Brain pericyte (primary cell): Measurements from ENCODE around the gene GPR162.
"Not testable (repeated sequence)": the region's sequence is repeated elsewhere in the genome, so short reads cannot be mapped to it uniquely, and the experiment has no call there.

Source experiments
- DNase-seq: peaks from one replicate; pipeline ENCODE4 v3.0.0-alpha.2; 2012; ENCODE audit warnings: low read depth, low spot score

The GPR162 gene

GRCh38 chr12:6855322-6855721 is 33.7 kb downstream of the GPR162 start:
- DNase-seq, result no peak

DNA sequence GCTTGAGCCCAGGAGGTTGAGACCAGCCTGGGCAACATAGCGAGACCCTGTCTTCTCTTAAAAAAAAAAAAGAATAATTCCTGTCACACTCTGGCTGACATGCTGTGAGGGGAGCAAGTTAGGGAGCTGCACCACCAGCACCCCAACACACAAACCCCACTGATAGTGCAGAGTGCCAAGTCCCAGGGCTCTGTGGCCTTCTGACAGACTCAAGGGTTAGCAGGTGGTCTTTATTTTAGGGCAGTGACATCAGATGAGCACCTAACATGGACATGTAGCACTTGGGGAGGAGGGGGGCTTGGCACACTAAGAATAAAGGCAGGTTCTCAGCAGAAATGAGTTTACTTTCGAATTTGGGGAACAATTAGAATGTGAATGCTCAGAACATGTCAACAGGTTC is 37.2 kb downstream of the GPR162 start:
- DNase-seq, result no peak

GRCh38 chr12:6860116-6860515 is 38.5 kb downstream of the GPR162 start:
- DNase-seq, result no peak

DNA sequence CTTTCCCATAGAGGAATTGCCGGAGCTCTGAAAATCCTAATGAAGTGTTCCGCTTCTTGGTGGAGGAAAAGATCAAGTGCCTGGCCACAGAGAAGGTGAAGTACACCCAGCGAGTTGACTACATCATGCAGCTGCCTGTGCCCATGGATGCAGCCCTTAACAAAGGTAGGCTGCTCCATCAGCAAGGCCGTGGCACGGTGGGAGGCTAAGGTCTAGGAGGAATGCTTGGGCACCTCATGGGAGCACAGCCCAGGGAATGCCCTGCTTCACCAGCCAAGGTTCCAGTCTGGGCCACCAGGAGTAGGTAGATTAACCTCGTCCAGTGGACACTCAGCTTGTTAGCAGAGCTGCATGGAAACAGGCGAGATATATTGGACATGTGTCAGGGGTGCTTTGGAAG is 39.3 kb downstream of the GPR162 start:
- no peak for DNase-seq

DNA sequence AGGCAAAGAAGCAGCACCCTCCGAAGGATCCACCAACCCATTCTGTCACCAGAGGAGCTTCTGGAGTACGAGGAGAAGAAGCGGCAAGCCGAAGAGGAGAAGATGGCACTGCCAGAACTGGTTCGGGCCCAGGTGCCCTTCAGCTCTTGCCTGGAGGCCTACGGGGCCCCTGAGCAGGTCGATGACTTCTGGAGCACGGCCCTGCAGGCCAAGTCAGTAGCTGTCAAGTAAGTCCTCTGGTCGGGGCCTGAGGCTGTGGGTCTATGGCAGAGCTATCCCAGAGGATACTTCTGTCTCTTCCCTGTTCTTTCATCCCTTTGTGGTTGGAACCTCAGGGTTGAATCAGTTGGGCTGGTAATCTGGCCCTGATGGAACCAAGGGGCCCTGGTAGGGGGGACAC is 39.8 kb downstream of the GPR162 start:
- DNase-seq, result no peak

DNA sequence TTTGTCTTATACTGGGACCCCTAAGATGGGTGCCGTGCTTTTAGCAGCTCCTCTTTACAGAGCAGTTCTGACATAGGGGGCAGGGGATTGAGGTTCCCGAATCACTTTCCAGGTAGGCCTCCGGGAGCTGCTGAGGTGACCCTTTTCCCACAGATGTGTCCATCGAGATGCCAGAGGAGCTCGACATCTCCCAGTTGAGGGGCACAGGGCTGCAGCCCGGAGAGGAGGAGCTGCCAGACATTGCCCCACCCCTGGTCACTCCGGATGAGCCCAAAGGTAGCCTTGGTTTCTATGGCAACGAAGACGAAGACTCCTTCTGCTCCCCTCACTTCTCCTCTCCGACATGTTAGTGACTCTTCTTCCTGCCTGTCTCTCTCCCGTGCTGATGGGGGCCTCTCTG is 41.4 kb downstream of the GPR162 start:
- DNase-seq, result no peak

GRCh38 chr12:6863586-6864321 is 42.1 kb downstream of the GPR162 start:
- no peak for DNase-seq

DNA sequence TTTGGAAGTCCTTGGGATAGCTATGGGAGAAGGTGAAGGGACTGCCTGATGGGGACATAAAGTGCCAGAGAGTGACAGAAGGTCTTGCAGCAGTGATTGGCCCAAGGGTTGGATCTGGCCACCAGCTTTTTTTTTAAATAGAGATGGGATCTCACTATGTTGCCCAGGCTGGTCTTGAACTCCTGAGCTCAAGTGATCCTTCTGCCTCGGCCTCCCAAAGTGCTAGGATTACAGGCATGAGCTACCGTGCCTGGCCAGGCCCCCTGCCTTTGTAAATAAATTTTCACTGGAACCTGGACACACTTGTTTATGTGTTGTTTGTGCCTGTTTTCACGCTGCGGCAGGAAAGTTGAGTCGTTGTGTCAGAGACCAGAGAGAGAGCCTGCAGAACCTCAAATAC is 43.7 kb downstream of the GPR162 start:
- DNase-seq, result not testable (repeated sequence)

DNA sequence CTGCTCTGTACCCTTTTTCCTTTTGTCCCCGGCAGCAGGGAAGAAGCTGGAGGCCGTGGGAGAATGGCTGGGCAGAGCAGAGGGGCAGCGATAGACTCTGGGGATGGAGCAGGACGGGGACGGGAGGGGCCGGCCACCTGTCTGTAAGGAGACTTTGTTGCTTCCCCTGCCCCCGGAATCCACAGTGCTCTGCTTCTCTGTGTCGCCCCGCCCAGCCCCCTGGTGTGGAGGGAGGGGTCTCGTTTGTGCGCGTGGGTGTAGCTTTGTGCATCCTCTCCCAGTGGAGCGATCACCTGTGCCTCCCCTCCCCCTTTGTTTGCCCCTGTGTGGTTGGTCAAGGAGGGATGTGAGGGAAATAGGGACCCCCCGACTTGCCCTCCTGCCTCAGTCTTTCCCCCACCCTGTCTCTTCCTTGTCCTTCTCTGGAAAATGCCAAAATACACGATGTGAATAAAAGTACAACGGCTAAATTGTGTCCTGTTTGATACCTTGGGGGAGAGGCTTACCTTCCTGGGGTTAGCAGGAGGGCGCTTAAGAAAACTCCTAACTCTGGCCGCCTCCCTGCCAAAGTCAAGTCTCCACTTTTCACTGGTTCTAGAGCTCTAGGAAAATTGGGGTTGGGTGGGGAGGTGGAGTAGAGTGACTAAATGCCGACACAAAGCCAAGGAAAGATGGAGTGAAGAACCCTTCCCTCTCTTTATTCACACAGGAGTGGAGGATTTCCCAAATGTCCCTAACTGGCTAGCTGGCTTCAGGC is 44.7 kb downstream of the GPR162 start:
- DNase-seq, result no peak

DNA sequence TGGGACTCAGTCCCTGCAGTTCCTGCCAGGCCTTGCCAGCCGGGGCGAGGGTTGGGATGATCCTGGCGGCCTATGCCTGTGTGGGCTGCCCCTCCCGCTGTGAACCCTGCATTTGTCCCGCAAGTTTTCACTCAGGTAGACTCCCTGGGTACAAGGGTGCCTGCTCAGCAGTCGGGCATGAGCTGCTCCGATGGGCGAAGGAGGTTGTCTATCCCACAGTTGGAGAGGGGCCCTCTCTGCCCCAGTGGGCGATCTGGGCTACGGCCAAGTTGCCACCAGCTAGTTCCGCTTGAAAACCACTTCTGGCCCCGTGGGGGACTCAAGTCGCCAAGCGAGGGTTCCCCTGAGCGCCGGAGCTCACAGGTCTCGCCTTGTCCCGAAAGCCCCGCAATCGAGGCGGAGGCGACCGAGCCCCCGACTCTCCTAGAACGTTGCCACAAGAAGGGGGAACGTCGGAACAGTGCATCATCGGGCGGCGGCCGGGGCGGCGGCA is 45.3 kb downstream of the GPR162 start:
- no peak for DNase-seq

DNA sequence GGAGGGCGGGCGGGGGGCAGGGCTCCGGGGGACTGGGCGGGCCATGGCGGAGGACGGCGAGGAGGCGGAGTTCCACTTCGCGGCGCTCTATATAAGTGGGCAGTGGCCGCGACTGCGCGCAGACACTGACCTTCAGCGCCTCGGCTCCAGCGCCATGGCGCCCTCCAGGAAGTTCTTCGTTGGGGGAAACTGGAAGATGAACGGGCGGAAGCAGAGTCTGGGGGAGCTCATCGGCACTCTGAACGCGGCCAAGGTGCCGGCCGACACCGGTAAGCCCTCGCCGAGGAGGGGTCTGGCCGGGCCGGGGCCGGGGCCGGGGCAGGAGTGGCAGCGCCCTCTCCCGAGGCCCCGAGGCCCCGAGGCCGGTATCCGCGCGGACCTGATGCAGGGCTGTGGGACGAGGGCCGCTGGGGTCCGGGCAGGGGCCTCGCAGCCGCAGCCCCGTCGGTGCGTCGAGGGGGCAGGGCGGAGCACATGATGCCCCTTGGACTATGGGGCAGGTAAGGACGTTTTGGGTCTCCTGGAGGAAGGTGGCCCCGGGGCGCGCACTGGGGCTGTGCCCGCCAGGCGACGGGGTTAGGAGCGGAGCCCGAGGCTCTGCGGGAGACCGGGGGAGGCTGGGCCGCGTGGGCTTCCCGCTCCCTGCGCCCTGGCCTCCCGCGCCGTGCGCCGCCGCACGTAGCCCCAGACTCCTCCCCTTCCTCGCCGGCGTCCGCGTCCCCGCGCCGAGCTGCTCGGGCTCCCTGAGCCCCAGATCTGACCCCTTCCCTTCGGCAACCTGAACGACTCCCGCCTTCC is 46.0 kb downstream of the GPR162 start, which contains the start of gene TPI1:
TSS of gene TPI1 (plus strand) at position 119 of the 798 bp plus-strand sequence. CDS start at position 155, 36 bp downstream.
- DNase-seq, result no peak

DNA sequence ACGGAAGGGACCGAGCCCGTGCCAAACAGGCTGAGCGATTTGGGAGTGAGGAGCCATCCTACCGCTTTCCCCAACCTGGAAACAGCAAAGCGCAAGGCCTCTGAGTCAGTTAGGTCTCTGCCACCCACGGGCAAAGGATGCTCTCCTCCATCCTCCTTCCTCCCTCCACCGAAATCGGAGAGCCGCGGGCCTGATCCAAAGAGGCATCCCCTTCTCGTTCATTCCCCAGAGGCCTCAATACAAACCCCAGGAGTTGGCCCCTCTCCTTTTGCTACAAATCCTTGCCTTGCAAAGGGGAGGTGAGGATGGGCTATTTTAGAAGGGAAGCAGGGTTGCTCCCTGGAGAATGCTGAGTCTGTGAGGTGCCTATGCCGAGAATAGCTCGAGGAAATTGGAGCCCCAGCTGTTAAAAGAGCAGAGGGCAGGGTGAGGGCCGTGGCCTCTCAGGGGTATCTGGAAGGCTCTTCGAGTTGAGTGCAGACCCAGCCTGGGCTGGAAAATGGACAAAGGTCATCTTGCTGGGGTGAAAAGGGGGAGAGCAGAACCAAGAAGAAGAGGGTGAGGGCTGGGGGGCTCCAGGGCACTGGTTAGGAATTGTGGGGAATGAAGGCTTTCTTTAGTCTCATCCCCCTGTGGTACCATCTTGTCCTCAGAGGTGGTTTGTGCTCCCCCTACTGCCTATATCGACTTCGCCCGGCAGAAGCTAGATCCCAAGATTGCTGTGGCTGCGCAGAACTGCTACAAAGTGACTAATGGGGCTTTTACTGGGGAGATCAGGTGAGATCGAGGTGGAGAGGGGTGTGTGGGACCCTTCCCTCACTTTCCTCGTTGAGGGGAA is 46.8 kb downstream of the GPR162 start:
- DNase-seq, result no peak

DNA sequence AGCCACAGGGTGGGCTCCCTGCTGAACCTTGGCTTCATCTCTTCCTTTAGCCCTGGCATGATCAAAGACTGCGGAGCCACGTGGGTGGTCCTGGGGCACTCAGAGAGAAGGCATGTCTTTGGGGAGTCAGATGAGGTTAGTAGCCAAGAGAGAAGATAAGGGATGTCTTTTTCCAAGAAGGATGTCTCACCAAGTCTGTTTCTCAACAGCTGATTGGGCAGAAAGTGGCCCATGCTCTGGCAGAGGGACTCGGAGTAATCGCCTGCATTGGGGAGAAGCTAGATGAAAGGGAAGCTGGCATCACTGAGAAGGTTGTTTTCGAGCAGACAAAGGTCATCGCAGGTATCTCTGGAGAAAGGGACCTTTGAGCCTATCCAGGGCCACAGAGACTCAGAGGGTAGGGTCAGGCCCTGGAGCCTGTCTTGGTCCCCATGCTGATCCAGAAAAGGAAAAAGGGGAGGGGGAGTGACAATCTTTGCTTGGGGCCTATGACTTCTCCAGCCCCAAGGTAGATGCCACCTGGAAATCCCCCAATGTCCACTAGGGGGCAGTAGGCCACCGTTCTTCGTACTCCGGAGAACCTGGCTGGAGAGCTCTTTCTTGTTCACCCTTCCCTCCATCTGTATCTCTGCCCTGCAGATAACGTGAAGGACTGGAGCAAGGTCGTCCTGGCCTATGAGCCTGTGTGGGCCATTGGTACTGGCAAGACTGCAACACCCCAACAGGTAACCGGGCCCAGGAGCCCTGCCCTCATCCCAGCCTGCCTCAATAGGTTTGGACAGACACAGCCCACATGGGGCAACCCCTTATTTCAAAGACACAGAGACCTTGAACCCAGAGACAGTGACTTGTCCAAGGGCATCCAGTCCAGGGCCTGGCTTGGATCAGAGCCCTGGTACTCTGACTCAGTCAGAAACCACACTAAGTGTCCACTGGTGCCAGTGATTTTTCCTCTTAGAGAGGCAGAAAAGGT is 47.7 kb downstream of the GPR162 start:
- DNase-seq, result no peak

DNA sequence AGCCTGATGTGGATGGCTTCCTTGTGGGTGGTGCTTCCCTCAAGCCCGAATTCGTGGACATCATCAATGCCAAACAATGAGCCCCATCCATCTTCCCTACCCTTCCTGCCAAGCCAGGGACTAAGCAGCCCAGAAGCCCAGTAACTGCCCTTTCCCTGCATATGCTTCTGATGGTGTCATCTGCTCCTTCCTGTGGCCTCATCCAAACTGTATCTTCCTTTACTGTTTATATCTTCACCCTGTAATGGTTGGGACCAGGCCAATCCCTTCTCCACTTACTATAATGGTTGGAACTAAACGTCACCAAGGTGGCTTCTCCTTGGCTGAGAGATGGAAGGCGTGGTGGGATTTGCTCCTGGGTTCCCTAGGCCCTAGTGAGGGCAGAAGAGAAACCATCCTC is 48.7 kb downstream of the GPR162 start:
- not testable (repeated sequence) for DNase-seq

DNA sequence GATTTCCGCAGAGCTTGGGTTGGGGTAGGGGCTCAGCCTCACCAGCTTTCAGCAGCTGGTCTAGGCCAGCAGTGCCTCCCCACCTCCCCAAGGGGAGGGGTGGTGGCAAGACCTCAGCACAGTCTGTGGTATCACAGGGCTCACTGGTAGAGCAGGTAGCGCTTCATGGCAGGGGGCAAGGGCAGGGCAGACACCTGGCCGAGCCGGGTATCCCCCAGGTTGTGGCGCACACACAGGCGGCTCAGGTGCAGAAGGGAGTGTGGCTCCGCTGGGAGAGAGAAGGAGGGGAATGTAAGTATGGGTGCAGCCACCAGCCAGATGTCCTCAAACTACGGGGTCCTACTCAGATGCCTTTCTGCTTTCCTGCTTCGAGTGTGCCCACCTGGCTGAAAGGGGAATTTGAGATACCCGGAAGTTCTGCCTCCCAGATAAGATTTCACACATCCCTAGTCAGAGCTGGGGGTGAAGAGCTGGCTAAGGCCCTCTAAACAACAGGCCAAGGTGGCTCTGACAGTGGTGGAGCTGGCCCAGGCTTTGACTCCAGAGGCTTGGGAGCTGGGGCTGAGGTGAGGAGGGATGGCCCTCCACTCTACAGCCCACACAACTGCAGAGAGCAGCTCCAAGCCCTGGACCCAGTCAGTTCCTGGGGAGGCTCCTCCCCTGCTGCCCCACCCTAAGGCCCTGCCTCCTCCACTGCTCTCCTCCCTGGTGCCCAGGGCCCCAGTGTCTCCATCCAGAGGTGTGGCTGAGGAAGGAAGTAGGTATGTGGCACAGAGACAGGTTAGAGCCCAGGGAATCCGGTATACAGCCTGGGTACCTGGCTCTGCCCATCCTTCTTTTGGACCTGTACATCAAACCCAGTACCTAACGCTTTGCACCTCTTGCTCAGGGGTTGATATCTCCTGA is 49.7 kb downstream of the GPR162 start:
- DNase-seq, result no peak

DNA sequence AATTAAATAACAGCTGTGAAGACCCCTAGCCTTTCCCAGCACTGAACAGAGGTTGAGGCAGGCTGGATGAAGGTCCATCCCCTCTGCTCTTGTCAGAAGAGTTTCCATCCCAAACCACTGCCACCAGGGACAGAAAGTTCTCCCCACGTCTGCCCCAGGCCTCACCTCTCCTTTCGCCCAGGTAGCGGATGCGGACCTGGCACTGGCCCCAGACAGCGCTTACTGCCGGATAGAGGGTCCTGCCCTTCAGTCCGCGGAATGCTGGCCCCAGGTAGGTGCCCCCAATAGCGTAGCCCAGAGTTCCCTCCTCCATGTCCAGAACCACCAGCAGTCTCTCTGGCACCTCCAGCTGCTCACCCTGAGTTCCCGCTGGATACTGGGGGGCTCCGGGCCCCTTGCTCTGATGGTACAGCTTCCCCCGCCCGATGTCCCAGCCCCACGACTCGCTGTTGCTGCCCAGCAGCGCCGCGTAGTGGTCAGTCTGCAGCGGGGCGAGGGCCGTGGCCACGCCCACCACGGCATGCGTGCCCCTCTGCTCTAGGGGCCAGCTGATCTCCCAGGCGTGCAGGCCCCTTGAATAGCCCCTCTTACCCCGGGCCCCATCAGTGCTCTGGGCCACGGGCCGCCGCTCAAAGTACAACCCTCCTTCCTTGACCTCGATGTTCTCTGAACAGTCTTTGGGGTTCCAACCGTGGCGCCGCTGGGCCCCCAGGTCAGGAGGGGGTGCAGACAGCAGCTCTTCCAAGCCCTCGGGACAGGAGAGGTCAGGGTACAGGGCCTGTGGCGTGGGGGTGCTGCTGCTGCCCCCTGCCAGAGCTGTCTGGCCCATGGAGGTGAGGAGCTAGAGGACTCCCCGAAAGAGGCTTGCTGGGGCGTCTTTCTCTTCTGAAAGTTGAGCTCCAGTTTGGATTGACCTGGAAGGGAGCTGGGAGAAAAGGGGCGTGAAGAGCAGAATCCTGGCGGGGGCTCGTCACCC is 50.7 kb downstream of the GPR162 start:
- no peak for DNase-seq

GRCh38 chr12:6873094-6874014 is 51.7 kb downstream of the GPR162 start, which contains the start of gene SPSB2:
Gene SPSB2, minus strand, starts transcription at chr12:6873303. Its CDS starts 402 bp downstream, at chr12:6872901.
- peak; percentile 82 for DNase-seq
